ENCODE results near the gene LGR4. TPM values are rescaled to one million over a fixed set of nuclear protein-coding genes. Genes with fewer than 3 reads are reported as not detected.

Gene LGR4
- total RNA-seq, 2 donors from 2014 or later = 0.05 to 0.30 TPM

DNA sequence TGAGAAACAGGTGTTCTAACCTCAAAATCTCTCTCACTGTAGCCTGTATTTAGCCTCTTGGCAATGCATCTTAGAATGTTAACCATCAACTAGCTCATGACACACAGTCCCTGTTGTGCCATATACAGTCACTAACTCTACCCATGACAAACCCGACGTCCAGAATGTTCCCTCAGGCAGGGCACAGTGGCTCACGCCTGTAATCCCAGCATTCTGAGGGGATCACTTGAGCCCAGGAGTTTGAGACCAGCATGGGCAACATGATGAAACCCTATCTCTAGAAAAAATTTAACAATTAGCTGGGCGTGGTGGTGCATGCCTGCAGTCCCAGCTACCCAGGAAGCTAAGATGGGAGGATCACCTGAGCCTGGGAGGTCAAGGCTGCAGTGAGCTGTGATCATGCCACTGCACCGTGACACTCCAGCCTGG, 91.3 kb downstream of the LGR4 start:
- Mint-ChIP-seq H3K27ac (no peak overlapping the region), H3K4me1 (ENCODE audit: low read depth) (no peaks in the 10 kb centered on the region)
- DNase-seq = no peak

DNA sequence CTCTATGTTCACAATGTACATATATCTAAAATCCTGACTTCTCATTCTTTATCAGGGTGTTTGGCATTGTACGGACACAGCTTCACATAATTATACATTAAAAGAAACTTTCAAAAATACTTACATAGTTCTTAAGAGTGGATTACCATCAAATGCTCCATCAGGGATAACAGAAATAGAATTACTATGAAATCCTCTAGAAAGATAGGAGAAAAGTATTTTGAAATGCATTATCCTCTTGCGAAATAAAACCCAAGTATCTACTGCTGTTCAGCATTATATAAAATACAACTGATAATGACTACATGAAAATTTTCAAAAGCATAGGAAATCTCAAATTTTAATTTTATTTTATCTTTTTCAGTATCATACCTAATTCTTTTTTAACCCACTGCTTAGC, 91.8 kb downstream of the LGR4 start:
- H3K27me3 Mint-ChIP-seq (ENCODE audit: low read depth) = no peaks in the 10 kb centered on the region
- no peak for ATAC-seq (replicated peaks in 1 of 2)
- H3K27ac Mint-ChIP-seq = no peak overlapping the region
- no peak for DNase-seq
- H3K36me3 Mint-ChIP-seq (ENCODE audit: insufficient read depth in 2 of 2) = no peaks in the 10 kb centered on the region
- no peaks in the 10 kb centered on the region for H3K9me3 Mint-ChIP-seq
- H3K4me1 Mint-ChIP-seq (ENCODE audit: low read depth) = no peaks in the 10 kb centered on the region
- H3K4me3 Mint-ChIP-seq = no peak overlapping the region

More for the DNA sequence above, 91.3 kb downstream of the LGR4 start:
- H3K27me3 Mint-ChIP-seq (ENCODE audit: low read depth) = peaks cover 2% of the 10 kb centered on the region
- no peaks in the 10 kb centered on the region for H3K36me3 Mint-ChIP-seq (ENCODE audit: insufficient read depth in 2 of 2)
- no peak for ATAC-seq (replicated peaks in 1 of 2)
- no peak overlapping the region for H3K4me3 Mint-ChIP-seq
- no peaks in the 10 kb centered on the region for H3K9me3 Mint-ChIP-seq

DNA sequence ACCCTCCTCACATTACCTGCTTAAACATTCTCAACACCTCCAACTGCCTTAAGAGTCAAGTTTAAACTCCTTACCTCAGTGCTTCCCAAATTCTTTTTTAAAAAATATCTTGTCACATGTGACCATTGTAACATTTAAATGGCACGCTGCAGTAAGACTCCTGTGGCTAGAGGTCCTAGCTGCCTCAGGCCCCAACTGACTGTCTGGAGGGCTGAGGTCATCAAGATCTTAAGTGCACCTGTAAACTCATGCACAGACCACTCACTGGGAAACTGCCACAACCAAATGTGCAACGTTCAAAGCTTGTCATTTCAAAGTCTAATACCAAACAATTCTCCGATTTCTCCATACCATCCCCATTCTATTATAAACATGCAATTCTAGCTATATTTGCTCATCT, 93.1 kb downstream of the LGR4 start:
- no peaks in the 10 kb centered on the region for H3K36me3 Mint-ChIP-seq (ENCODE audit: insufficient read depth in 2 of 2)
- no peak for ATAC-seq (replicated peaks in 1 of 2)
- H3K27ac Mint-ChIP-seq = no peak overlapping the region
- no peak for DNase-seq
- no peaks in the 10 kb centered on the region for H3K4me1 Mint-ChIP-seq (ENCODE audit: low read depth)
- no peak overlapping the region for H3K4me3 Mint-ChIP-seq
- no peaks in the 10 kb centered on the region for H3K9me3 Mint-ChIP-seq
- H3K27me3 Mint-ChIP-seq (ENCODE audit: low read depth) = no peaks in the 10 kb centered on the region

DNA sequence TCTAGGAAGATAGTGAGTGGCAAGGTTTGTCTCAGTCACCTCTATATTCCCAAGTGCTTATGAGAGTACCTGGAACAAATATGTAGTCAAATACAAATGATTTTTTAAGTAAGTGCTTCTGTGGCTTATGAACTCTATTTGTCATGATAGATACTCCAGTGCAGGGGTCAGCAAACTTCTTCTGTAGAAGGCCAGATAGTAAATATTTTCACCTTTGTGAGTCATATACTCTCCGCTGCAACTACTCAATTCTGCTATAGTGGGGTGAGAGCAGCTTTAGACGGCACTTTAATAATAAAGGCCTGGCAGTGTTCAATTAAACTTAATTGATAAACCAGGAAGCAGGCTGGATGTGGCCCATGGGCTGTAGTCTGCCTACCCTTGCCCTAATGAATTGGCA, 97.2 kb downstream of the LGR4 start:
- no peaks in the 10 kb centered on the region for H3K27me3 Mint-ChIP-seq (ENCODE audit: low read depth)
- H3K9me3 Mint-ChIP-seq = no peaks in the 10 kb centered on the region
- H3K36me3 Mint-ChIP-seq (ENCODE audit: insufficient read depth in 2 of 2) = no peaks in the 10 kb centered on the region
- no peaks in the 10 kb centered on the region for H3K4me1 Mint-ChIP-seq (ENCODE audit: low read depth)
- H3K27ac Mint-ChIP-seq = no peak overlapping the region
- DNase-seq (no peak), ATAC-seq (replicated peaks in 1 of 2) (no peak)
- no peak overlapping the region for H3K4me3 Mint-ChIP-seq

DNA sequence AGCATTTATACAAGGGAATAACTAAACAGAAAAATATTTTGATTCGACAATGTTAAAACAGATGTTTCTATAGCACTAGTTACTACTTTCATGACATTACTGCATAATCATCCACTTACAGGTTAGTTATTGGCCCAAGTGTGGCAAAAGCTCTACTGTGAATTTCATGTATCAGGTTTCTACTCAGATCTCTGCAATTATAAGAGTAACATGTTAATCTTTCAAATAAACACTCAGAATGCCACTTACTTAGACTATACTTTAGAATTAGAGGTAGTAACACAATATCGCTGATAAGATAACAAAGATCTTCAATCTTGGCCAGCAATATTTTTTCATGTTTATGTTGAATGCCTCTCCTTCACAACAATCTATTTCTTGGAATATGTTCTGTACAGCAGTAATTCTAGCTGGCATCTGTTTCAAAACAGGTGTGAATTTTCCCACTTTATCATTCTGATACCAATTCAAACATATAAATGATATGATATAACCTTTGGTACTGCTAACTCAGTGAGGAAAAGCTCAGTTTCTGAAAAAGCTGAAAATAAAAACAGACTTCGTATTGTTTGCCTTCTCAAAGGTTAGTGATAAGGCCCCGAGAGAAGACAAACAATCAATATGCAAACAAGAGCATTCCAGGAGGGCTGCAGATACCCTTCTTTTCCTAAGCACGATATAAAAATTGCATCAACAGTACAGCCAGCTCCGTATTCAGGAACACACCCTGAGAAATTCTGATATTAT, 98.6 kb downstream of the LGR4 start:
- H3K36me3 Mint-ChIP-seq (ENCODE audit: insufficient read depth in 2 of 2) = no peaks in the 10 kb centered on the region
- ATAC-seq (replicated peaks in 1 of 2) (no peak), DNase-seq (no peak)
- H3K4me1 Mint-ChIP-seq (ENCODE audit: low read depth) = no peaks in the 10 kb centered on the region
- no peak overlapping the region for H3K27ac Mint-ChIP-seq
- no peak overlapping the region for H3K4me3 Mint-ChIP-seq
- no peaks in the 10 kb centered on the region for H3K9me3 Mint-ChIP-seq
- peaks cover 3% of the 10 kb centered on the region for H3K27me3 Mint-ChIP-seq (ENCODE audit: low read depth)

DNA sequence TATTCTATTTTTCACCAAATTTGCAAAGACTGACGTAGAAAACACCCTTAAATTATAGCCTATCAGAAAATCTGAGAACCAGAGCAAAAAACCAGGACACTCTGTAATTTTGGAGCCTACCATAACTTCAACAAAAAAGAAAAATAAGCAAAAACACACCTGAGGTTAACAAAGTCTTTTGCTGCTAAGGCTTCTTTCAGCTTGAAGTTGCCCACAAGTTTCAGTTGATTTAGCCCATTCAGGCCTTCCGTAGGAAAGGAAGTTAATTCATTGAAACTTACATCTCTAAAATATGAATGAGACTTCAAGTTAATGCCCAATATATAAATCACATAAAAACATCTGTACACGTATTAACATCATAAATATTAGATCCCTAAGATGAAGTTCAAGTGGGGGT, 99.2 kb downstream of the LGR4 start:
- no peak overlapping the region for H3K27ac Mint-ChIP-seq
- no peak for ATAC-seq (replicated peaks in 1 of 2)
- H3K27me3 Mint-ChIP-seq (ENCODE audit: low read depth) = peaks cover 7% of the 10 kb centered on the region
- no peak for DNase-seq
- H3K4me3 Mint-ChIP-seq = no peak overlapping the region
- no peaks in the 10 kb centered on the region for H3K4me1 Mint-ChIP-seq (ENCODE audit: low read depth)
- H3K36me3 Mint-ChIP-seq (ENCODE audit: insufficient read depth in 2 of 2) = no peaks in the 10 kb centered on the region
- no peaks in the 10 kb centered on the region for H3K9me3 Mint-ChIP-seq

DNA sequence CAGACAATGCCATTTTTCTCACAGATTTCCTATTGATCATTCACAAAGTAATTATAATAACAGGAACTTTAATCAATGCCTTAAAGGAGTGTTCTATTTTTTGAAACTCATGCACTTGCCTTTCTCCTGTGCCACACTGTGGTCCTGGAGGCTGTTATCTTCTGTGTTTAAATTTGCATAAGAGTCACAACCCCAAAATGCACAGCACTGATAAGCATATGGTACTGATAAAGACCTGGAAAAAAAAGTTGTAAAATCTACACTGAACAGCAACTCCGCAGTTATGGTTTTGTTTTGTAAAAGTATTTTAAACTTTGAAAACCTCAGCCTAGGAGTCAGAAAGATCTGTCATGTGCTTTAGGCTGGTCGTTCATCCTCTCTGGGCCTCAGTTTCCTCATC, 100.4 kb downstream of the LGR4 start:
- H3K4me1 Mint-ChIP-seq (ENCODE audit: low read depth) = no peaks in the 10 kb centered on the region
- H3K9me3 Mint-ChIP-seq = no peaks in the 10 kb centered on the region
- H3K27ac Mint-ChIP-seq = no peak overlapping the region
- DNase-seq (no peak), ATAC-seq (replicated peaks in 1 of 2) (no peak)
- no peak overlapping the region for H3K4me3 Mint-ChIP-seq
- H3K36me3 Mint-ChIP-seq (ENCODE audit: insufficient read depth in 2 of 2) = no peaks in the 10 kb centered on the region
- peaks cover 7% of the 10 kb centered on the region for H3K27me3 Mint-ChIP-seq (ENCODE audit: low read depth)

DNA sequence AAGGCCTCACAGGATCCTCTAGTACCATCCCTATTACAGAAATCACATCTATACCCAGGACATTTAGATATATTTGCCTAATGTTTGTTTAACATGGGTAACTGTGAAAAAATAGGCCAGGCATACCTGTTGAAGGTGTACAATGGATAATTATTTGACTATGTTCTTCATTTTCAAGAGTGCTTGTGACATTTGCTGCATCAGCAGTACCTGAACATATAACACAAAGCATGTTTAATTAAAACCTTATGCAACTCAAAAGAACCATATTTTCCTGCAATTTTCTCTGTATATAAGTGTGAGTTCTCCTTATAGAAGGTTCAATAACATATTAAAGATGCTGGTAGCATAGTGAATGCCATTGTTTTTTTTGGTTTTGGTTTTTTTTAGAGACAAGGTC, 101.1 kb downstream of the LGR4 start:
- Mint-ChIP-seq H3K4me1 (ENCODE audit: low read depth) (no peaks in the 10 kb centered on the region), H3K9me3 (no peaks in the 10 kb centered on the region)
- no peak for ATAC-seq (replicated peaks in 1 of 2)

DNA sequence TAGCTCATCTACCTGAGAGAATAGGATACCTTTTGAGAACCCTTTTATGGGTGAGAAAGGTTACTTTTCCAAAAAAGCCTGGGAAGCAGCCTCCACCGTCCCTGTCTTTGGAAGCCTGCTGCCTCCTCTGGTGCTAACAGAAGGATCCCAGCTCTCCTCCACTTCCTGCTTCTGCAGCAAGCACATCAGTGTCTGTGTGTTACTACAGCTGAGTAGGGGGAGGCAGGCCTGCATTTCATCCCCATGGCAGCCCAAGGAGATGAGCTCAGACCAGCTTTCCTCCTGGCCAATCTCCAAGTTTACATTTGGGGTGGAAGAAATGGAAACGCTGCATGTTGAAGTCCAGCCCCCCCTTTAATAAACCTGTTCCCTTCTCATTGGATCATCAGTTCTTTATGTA, 102.2 kb downstream of the LGR4 start:
- no peak overlapping the region for H3K4me3 Mint-ChIP-seq
- no peak overlapping the region for H3K27ac Mint-ChIP-seq
- DNase-seq (no peak), ATAC-seq (replicated peaks in 1 of 2) (no peak)
- H3K27me3 Mint-ChIP-seq (ENCODE audit: low read depth) = peaks cover 7% of the 10 kb centered on the region
- no peaks in the 10 kb centered on the region for H3K9me3 Mint-ChIP-seq
- no peaks in the 10 kb centered on the region for H3K36me3 Mint-ChIP-seq (ENCODE audit: insufficient read depth in 2 of 2)
- no peaks in the 10 kb centered on the region for H3K4me1 Mint-ChIP-seq (ENCODE audit: low read depth)

More for the DNA sequence above, 101.1 kb downstream of the LGR4 start:
- DNase-seq = no peak
- Mint-ChIP-seq H3K27me3 (ENCODE audit: low read depth) (peaks cover 7% of the 10 kb centered on the region), H3K4me3 (no peak overlapping the region), H3K27ac (no peak overlapping the region), H3K36me3 (ENCODE audit: insufficient read depth in 2 of 2) (no peaks in the 10 kb centered on the region)

DNA sequence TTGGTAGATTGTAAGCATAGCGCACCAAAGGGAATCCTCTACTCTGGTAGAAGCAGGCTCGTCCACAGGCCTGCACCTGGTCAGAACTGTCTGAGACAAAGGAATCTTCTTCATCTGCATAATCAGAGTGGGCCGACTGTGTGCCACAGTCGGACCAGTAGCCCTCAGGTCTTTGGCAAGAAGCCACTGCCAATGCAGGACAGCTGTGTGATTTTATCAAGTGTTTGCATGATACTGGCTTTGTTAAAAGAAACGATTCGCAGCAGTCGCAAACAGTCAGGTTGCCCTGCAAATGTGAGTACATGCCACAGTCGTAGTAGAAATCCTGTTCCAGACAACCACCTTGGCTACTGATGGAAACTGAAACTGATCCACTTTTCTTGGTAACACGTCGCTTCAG, 104.7 kb downstream of the LGR4 start:
- Mint-ChIP-seq H3K27me3 (ENCODE audit: low read depth) (peaks cover 7% of the 10 kb centered on the region), H3K9me3 (no peaks in the 10 kb centered on the region), H3K4me3 (no peak overlapping the region), H3K4me1 (ENCODE audit: low read depth) (peaks cover 8% of the 10 kb centered on the region), H3K36me3 (ENCODE audit: insufficient read depth in 2 of 2) (no peaks in the 10 kb centered on the region), H3K27ac (no peak overlapping the region)
- DNase-seq (no peak), ATAC-seq (replicated peaks in 1 of 2) (no peak)

DNA sequence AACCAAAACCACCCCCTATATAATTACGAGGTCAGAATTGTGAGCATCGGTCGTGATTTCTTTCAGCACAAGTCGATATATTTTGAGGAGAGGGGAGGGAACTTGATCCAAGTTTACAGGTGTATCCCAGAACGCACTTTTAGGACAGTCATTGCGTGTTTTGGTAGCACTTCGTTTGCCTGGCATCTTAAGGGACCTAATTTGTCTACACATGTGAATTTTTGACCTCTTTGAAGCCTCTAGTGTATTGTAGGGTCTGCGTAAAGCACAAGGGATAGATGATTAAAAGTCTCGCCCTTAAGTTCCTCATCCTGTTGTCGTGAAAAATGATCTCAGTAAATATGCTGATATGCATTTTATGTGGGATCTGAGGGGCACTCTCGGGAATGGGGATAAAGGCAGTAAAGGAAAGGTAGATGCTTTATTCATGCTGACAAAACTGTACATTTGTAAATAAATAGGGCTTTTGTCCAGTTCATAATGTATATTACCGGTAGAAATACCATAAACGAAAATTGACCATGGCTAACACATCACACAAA, 108.9 kb downstream of the LGR4 start:
- peaks cover under 1% of the 10 kb centered on the region for H3K27me3 Mint-ChIP-seq (ENCODE audit: low read depth)
- H3K4me3 Mint-ChIP-seq = peak overlapping the region; percentile 91 to 96
- H3K4me1 Mint-ChIP-seq (ENCODE audit: low read depth) = peaks cover 22% of the 10 kb centered on the region
- H3K9me3 Mint-ChIP-seq = no peaks in the 10 kb centered on the region
- DNase-seq (no peak), ATAC-seq (replicated peaks in 1 of 2) (no peak)
- no peaks in the 10 kb centered on the region for H3K36me3 Mint-ChIP-seq (ENCODE audit: insufficient read depth in 2 of 2)
- H3K27ac Mint-ChIP-seq = peak overlapping the region; percentile 73

DNA sequence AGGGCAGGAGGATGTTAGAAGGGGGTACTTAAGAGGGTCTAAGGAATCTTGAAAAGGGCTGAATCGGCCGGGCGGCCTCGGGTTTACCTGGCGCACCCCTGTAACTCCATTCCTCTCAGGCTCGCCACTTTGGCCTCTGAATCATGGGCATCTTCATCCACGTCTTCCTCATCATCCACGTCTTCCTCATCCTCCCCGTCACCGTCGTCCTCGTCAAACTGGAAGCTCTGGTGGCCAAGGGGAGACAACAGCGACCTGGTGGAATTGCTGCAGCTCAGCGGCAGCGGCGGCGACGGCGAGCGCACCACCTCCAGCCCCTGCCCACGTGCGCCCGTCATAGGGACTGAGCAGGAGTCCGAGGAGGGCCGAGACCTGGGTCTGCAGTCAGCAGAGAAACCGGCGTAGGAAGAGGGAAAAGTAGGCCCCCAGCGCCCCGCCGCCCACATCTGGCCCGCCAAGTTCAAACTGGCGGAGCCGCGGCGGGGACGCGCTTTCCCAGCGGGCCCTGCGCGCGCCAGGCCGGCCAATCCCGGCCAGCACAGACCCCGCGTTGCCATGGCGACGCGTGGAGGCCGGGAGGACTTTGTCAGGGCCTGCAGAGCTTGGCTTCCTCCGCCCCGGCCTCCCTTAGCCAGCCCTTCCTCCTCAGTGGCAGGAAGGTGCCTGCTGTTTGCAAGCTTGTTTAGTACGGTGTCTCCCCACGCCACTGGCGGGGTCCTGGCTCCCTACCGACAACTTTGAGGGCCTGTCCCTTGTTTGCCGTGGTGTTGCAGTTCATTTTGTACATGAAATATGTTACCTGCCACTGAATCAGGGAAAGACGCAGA, 109.6 kb downstream of the LGR4 start, which contains the start of gene CCDC34:
TSS of gene CCDC34 (minus strand) at position 467 of the 827 bp plus-strand sequence. CDS start at position 446, 21 bp downstream.
- Mint-ChIP-seq H3K36me3 (ENCODE audit: insufficient read depth in 2 of 2) (no peaks in the 10 kb centered on the region), H3K9me3 (no peaks in the 10 kb centered on the region), H3K4me1 (ENCODE audit: low read depth) (peaks cover 22% of the 10 kb centered on the region), H3K4me3 (peak within 1 kb of the TSS; percentile 91 to 96), H3K27me3 (ENCODE audit: low read depth) (no peaks in the 10 kb centered on the region), H3K27ac (peak within 1 kb of the TSS; percentile 73)
- DNase-seq (peak; percentile 90), ATAC-seq (replicated peaks in 1 of 2) (peak; percentile 99 to 100)

DNA sequence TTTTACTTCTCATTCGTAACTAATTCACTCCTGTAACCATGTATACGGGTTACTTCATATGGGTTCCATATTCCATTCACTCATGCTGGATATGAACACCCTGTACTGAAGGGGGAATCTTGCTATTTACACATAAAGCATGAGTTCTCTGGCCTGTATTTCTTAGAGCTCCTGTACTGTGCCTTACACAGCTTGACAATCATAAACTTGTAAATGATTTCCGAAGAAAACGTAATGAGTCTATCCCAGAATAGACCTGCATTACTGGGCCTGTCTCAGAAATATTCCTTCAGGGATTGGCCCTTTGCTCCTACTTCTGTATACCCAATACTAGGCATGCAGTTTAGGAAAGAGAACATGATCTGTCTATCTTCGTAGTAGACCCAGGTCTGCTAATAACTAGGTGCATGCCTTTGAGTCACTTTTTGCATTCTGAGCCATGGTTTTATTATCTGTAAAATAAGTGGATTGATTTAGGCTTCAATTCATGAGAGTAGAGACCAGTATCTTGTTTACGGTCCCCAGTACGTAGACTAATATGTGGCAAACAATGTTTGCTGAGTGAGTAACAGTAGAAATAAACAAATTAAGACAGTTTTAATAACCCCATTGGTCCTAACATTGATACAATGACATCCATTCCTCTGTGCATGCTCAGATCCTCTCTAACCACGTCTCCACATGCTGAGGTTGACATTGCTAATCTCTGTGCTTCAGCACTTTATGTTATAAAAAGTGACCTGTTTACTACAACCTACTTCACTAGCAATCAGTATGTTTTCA, 110.8 kb downstream of the LGR4 start:
- H3K27ac Mint-ChIP-seq = no peak overlapping the region
- no peaks in the 10 kb centered on the region for H3K9me3 Mint-ChIP-seq
- peaks cover 22% of the 10 kb centered on the region for H3K4me1 Mint-ChIP-seq (ENCODE audit: low read depth)
- ATAC-seq (replicated peaks in 1 of 2) (no peak), DNase-seq (no peak)
- H3K27me3 Mint-ChIP-seq (ENCODE audit: low read depth) = no peaks in the 10 kb centered on the region
- H3K4me3 Mint-ChIP-seq = peak overlapping the region; percentile 91 to 96
- no peaks in the 10 kb centered on the region for H3K36me3 Mint-ChIP-seq (ENCODE audit: insufficient read depth in 2 of 2)

Data from activated T-cell treated with anti-CD3 and anti-CD28 coated beads, Interleukin-2, amount 50 U/mL, for 72 hours (primary cell).